Bronchial epithelial cell (primary cell): ENCODE measurements around the gene METTL17. TPM values are rescaled to one million over a fixed set of nuclear protein-coding genes. Genes with fewer than 3 reads are reported as not detected.
"Not testable (repeated sequence)": the region's sequence is repeated elsewhere in the genome, so short reads cannot be mapped to it uniquely, and the experiment has no call there.

ENCODE experiments used
- DNase-seq: peaks from one replicate; pipeline ENCODE4 v3.0.0-alpha.2; 2010; ENCODE audit warnings: low read depth
- FAIRE-seq: peaks from 2 replicates; lab custom pipeline; 2011; peaks lifted over from hg19 to GRCh38; lab: Jason Lieb, UNC
- H3K27me3 ChIP-seq: 2 replicates; pipeline ENCODE4 v1.5.1; 2011; ENCODE audit warnings: low read length; ENCODE audit not compliant: control insufficient read depth, insufficient read depth
- H3K36me3 ChIP-seq: 2 replicates; pipeline ENCODE4 v1.5.1; 2011; ENCODE audit warnings: low read length; ENCODE audit not compliant: control insufficient read depth, insufficient read depth
- H3K4me3 ChIP-seq: 2 replicates; pipeline ENCODE4 v1.5.1; 2011; ENCODE audit warnings: mild to moderate bottlenecking, low read depth, low read length, control low read depth
- CTCF ChIP-seq: IDR thresholded peaks from 2 replicates; pipeline ENCODE4 v1.5.1; 2011; ENCODE audit warnings: mild to moderate bottlenecking, moderate library complexity, low read length, control low read depth, inconsistent platforms; ENCODE audit not compliant: insufficient read depth, severe bottlenecking
- total RNA-seq: library from RNA; depleted of rRNA; stranded (reverse); fragments of >200 nt; gene quantifications from 2 replicates; pipeline ENCODE4 v1.2.1, GENCODE V29; 2014

METTL17 gene
- total RNA-seq, 1 donor from 2014 or later: 56.1 TPM

DNA sequence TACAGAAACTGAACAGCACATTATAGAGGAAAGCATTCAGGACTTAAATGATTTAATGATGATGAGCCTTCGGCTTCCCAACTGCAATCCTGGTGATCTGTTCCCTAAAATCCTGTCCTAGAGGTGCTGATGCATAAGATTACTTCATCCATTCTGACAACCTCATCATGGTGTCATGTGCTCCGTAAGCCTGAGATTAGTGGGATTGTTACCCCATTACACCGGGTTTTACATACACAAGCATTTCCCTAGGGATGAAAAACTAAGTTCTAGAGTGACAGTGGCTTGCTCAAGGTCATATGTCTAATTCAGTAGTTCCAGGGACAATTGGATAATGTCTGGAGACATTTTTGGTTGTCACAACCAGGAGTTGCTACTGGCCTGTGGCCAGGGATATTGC, 47.4 kb downstream of the METTL17 start:
- no peak overlapping the region for H3K4me3 ChIP-seq
- DNase-seq: no peak
- no peak for TF ChIP-seq CTCF
- H3K27me3 ChIP-seq: peaks cover 2% of the 10 kb centered on the region
- FAIRE-seq: no peak
- no peaks in the 10 kb centered on the region for H3K36me3 ChIP-seq

GRCh38 chr14:21038441-21039422, 49.0 kb downstream of the METTL17 start:
- no peak for TF ChIP-seq CTCF
- Histone ChIP-seq H3K4me3 (no peak overlapping the region), H3K27me3 (no peaks in the 10 kb centered on the region), H3K36me3 (no peaks in the 10 kb centered on the region)
- no peak for FAIRE-seq
- peak; percentile 50 for DNase-seq

- TF ChIP-seq CTCF: peak; percentile 75
- DNase-seq (peak; percentile 72), FAIRE-seq (no peak)
- no peaks in the 10 kb centered on the region for H3K36me3 ChIP-seq
- no peaks in the 10 kb centered on the region for H3K27me3 ChIP-seq
- no peak overlapping the region for H3K4me3 ChIP-seq
These were observed 50.0 kb downstream of the METTL17 start for GRCh38 chr14:21039585-21040369.

- Histone ChIP-seq H3K27me3 (no peaks in the 10 kb centered on the region), H3K4me3 (no peak overlapping the region), H3K36me3 (no peaks in the 10 kb centered on the region)
- DNase-seq (no peak), FAIRE-seq (no peak)
- TF ChIP-seq CTCF: no peak
These were observed 50.7 kb downstream of the METTL17 start for GRCh38 chr14:21040370-21040925.

GRCh38 chr14:21040941-21041340, 51.2 kb downstream of the METTL17 start:
- not testable (repeated sequence) for DNase-seq, H3K36me3 ChIP-seq, H3K4me3 ChIP-seq, H3K27me3 ChIP-seq, FAIRE-seq
